Measurements from ENCODE around the gene COBLL1. TPM values are rescaled to one million over a fixed set of nuclear protein-coding genes. Genes with fewer than 3 reads are reported as not detected.
"Not testable (repeated sequence)": the region's sequence is repeated elsewhere in the genome, so short reads cannot be mapped to it uniquely, and the experiment has no call there.

The COBLL1 gene
- total RNA-seq, 1 donor from 2014 or later, result 3.3 TPM

DNA sequence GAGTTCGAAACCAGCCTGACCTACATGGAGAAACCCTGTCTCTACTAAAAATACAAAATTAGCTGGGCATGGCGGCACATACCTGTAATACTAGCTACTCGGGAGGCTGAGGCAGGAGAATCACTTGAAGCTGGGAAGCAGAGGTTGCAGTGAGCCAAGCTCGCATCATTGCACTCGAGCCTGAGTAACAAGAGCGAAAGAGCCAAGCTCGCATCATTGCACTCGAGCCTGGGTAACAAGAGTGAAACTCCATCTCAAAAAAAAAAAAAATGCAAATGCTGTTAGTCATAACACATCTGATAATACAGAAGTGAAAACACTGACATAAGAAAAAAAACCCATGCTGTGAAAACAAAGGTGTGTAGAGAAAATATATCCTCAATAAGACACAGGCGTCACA lies 80.4 kb downstream of the COBLL1 start:
- FAIRE-seq; DNase-seq (ENCODE audit: low spot score in 2 of 2): not testable (repeated sequence)

- no peak for FAIRE-seq
- DNase-seq (ENCODE audit: low spot score in 2 of 2), result no peak
Measured at GRCh38 chr2:164760179-164760578, 81.4 kb downstream of the COBLL1 start.

- FAIRE-seq (no peak), DNase-seq (ENCODE audit: low spot score in 2 of 2) (no peak)
Measured at GRCh38 chr2:164757934-164758695, 83.5 kb downstream of the COBLL1 start.

GRCh38 chr2:164756773-164757172 lies 84.8 kb downstream of the COBLL1 start:
- DNase-seq (ENCODE audit: low spot score in 2 of 2), result no peak
- no peak for FAIRE-seq

DNA sequence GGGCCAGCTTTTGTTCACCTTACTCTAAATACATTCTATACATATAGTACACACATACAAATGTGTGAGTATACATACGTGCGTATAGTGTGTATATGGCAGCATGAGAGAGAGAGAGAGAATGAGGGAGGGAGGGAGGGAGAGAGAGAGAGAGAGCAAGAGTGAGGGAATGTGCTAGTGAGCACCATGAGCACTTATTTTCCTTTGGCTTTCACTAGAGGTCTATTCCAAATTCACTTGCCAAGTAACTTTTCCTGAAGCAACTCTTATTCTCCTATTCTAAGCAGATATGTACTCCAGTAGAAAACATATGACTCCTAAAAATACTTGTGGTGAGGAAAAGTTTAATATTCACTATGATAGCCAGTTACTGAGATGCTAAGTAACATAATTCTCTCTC lies 85.7 kb downstream of the COBLL1 start:
- DNase-seq (ENCODE audit: low spot score in 2 of 2), result no peak
- FAIRE-seq, result no peak

DNA sequence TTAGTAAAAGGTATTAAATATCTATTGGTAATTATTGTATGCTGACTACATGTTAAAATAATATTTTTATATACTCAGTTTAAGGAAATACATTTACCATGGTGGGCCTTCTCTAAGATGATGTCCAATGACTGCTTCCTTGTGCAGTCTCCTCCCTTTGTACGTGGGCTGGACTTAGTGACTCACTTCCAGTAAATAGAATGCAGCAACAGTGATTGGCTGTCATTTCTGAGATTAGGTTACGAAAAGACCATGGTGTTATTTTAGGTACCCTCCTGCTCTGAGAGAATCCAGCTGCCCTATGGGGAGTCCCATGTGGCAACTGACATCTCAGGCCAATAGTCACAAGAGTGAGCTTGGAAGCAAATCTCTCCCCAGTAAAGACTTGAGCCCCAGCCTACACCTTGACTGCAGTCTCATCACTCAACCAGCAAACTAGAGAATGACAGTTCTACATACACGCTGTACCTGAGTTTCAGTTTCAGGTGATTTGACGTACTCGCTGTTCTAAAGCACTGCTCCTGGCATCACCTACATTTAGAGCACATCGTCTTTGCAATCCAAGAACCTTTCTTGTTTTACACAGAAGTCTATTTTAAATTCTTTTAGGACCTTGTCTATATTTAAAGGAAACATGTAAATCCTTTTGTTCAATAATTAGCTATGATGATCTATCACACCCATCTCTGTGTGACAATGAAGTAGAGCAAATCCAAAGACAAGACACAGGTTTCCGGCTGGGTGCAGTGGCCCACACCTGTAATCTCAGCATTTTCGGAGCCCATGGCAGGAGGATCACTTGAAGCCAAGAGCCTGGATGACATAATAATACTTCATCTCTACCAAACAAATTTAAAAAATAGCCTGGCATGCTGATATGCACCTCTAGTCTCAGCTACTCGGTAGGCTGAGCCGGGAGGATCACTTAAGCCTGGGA lies 87.2 kb downstream of the COBLL1 start:
- no peak for DNase-seq (ENCODE audit: low spot score in 2 of 2)
- FAIRE-seq, result no peak

GRCh38 chr2:164752956-164753355 lies 88.7 kb downstream of the COBLL1 start:
- FAIRE-seq (no peak), DNase-seq (ENCODE audit: low spot score in 2 of 2) (no peak)

GRCh38 chr2:164747783-164748433 lies 93.7 kb downstream of the COBLL1 start:
- no peak for FAIRE-seq
- no peak for DNase-seq (ENCODE audit: low spot score in 2 of 2)

DNA sequence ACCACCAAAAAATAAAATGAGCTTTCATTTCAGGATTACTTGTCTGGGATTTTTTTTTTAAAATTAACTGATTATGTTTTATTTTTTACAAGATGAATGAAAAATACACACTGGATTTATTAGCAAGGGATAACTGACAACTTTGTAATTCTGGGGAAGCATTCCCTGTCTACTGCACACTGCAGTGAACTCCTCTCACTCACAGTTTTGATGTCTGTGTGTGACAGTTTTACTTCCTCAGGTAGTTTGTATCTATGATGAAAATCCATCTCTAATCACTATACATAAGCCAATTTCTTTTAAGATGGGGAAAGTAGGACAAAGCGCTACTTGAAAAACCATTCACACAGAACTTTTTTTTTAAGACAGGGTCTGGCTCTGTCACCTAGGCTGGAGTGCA lies 94.5 kb downstream of the COBLL1 start:
- DNase-seq (ENCODE audit: low spot score in 2 of 2), result no peak
- no peak for FAIRE-seq

- DNase-seq (ENCODE audit: low spot score in 2 of 2), result no peak
- FAIRE-seq, result no peak
Measured at GRCh38 chr2:164746713-164747112, 94.9 kb downstream of the COBLL1 start.

GRCh38 chr2:164745012-164745797 lies 96.4 kb downstream of the COBLL1 start:
- DNase-seq (ENCODE audit: low spot score in 2 of 2) (no peak), FAIRE-seq (no peak)

DNA sequence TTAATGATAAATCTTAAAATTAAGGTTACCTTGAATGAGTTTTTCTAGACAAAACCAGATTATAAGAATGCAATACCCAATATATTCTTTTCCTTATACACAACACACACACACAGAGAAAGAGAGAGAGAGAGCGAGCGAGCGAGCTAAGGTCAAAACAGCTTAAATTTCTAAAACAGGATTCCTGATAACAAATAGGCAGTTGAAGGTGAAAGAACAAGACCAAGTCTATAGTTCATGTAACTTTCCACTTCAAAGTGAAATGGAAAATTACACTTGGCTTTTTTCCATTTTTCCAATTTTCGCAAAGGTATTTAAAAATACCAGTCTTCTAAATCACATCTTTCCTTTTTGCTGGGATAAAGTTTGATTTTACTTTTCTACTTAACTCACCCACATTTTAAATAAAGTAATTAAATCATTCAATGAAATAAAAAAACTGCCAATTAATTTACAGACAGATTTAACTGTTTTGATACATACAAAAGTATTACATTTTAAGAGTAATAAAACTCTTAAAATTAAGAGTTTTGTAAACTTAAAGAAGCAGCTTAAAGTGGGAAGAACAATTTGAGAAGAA lies 98.8 kb downstream of the COBLL1 start:
- no peak for DNase-seq (ENCODE audit: low spot score in 2 of 2)
- FAIRE-seq, result no peak

DNA sequence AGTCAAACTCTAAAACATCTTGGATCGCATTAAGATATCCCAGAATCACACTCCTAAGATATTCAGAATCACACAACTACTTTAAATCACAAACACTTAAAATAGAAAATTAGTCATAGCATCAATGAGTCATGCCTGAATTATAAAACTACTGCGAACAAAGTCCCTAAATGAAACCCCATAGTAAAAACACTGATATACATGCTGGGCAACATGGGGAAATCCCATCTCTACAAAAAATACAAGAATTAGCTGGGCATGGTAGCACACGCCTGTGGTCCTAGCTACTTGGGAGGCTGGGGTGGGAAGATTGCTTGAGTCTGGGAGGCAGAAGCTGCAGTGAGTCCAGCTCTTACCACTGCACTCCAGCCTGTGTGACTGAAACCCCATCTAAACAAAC lies 101.7 kb downstream of the COBLL1 start:
- FAIRE-seq (no peak), DNase-seq (ENCODE audit: low spot score in 2 of 2) (no peak)

DNA sequence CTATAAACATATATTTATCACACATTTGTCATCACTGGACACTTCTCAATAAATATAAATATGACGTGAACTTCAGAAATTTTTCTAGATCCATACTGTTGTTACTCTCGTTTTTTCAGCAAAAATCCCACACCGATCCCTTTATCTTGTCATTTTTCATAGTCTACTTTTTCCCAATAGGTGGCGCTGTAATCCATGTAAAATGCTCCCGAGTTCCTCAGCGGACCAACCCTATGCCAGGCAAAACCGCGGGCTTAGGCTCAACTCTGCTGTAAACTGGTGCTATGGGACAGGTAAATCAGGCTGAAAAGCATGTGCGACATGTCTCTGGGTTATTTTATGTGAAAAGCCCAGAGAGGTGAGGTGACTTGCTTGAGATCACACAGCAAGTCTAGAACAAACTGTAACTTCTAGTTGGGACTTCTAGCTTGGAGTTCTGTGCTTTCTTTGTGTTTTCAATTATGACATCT lies 104.0 kb downstream of the COBLL1 start:
- peak; percentile 73 for FAIRE-seq
- peak; percentile 3 to 25 for DNase-seq (ENCODE audit: low spot score in 2 of 2)

- FAIRE-seq, result no peak
- no peak for DNase-seq (ENCODE audit: low spot score in 2 of 2)
Measured at GRCh38 chr2:164735309-164735919, 106.2 kb downstream of the COBLL1 start.

- FAIRE-seq, result no peak
Measured at GRCh38 chr2:164734196-164734595, 107.4 kb downstream of the COBLL1 start.

GRCh38 chr2:164725542-164725941 lies 116.1 kb downstream of the COBLL1 start:
- no peak for FAIRE-seq
- DNase-seq (ENCODE audit: low spot score in 2 of 2), result no peak

More at GRCh38 chr2:164734196-164734595, 107.4 kb downstream of the COBLL1 start:
- DNase-seq (ENCODE audit: low spot score in 2 of 2), result no peak

GRCh38 chr2:164722616-164723338 lies 118.8 kb downstream of the COBLL1 start:
- FAIRE-seq, result no peak

GRCh38 chr2:164721430-164721829 lies 120.2 kb downstream of the COBLL1 start:
- DNase-seq (ENCODE audit: low spot score in 2 of 2) (no peak), FAIRE-seq (no peak)

More at GRCh38 chr2:164722616-164723338, 118.8 kb downstream of the COBLL1 start:
- no peak for DNase-seq (ENCODE audit: low spot score in 2 of 2)

All from frontal cortex (tissue), 4 donors.